Activated CD4-positive, alpha-beta memory T cell treated with anti-CD3 and anti-CD28 coated beads, Interleukin-2, amount 10 ng/mL, durations not matched to agents 7 days and 5 days (primary cell): ENCODE results near the gene SYNPO. TPM values are rescaled to one million over a fixed set of nuclear protein-coding genes. Genes with fewer than 3 reads are reported as not detected.

Experiments used
- CTCF ChIA-PET: fragments of 350-600 bp; sonication (Branson Sonifier 250); formaldehyde crosslinking; loops from one replicate; lab custom pipeline; 2021; ENCODE audit warnings: antibody characterized with exemption, inconsistent platforms; lab: Charles Lee
- POLR2A ChIA-PET: fragments of 350-600 bp; sonication (Branson Sonifier 250); formaldehyde crosslinking; loops from one replicate; lab custom pipeline; 2021; ENCODE audit warnings: antibody characterized with exemption; lab: Charles Lee
- DNase-seq: peaks from one replicate; pipeline ENCODE4 v3.0.0-alpha.2; 2020
- H3K27ac Mint-ChIP-seq: one replicate; pipeline ENCODE4 v1.8.0; 2021; ENCODE audit warnings: mild to moderate bottlenecking, mixed read lengths
- H3K27me3 Mint-ChIP-seq: one replicate; pipeline ENCODE4 v1.8.0; 2021; ENCODE audit warnings: mixed read lengths
- H3K36me3 Mint-ChIP-seq: one replicate; pipeline ENCODE4 v1.8.0; 2021; ENCODE audit warnings: low read depth, mixed read lengths
- H3K4me1 Mint-ChIP-seq: one replicate; pipeline ENCODE4 v1.8.0; 2021; ENCODE audit warnings: mixed read lengths
- H3K4me3 Mint-ChIP-seq: one replicate; pipeline ENCODE4 v1.8.0; 2021; ENCODE audit warnings: mild to moderate bottlenecking, mixed read lengths
- H3K9me3 Mint-ChIP-seq: one replicate; pipeline ENCODE4 v1.8.0; 2021; ENCODE audit warnings: mixed read lengths
- total RNA-seq, 2 experiments: library from RNA; stranded (reverse); gene quantifications; one replicate each; pipeline ENCODE4 v1.2.3, GENCODE V29; 2021

The SYNPO gene
- total RNA-seq, 2 experiments from 2014 or later, result 0.08 to 0.10 TPM

DNA sequence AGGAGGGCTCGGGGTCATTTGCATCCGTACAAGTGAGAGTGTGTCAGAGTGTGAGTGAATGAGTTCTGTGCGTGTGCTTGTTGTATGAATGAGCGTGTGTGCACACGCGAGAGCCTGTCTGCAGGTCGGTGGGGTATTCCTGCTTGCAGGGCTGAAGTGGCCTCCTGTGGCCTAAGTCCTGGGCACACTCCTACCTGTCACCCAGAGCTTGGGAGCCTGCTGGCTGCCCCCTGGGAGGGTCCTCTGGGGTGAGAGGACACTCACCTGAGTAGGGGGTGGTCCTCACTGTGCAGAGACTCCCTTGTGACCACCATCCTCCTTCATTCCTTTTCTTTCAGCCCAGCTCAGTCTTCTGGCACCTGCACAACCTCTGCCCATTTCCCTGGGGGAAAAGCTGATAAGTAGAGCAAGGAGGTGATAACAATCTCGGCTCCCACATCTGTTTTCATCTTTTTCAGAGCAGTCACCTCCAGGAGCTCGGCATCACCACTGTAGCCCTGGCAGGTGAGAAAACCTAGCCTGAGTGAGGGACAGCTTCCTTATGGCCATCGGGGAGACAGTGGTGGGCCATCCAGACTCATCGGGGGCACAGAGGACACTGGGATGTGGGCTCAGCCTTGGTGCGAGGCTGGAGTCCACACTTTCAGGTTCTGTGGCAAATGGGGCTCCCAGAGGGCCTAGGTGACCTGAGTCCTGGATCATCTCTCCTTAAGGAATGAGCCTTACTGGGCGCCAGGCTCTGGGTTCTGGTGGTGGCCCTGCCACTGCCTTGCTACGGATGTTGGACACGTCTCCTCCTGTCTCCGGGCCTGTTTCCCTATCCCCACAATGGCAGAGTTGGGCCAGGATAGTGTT lies 38.7 kb upstream of the SYNPO start:
- H3K9me3 Mint-ChIP-seq, result no peaks in the 10 kb centered on the region
- ChIA-PET CTCF (no interaction called here), POLR2A (no interaction called here)
- DNase-seq, result no peak
- no peaks in the 10 kb centered on the region for H3K36me3 Mint-ChIP-seq
- H3K27ac Mint-ChIP-seq, result no peak overlapping the region
- no peak overlapping the region for H3K4me3 Mint-ChIP-seq
- H3K27me3 Mint-ChIP-seq, result no peaks in the 10 kb centered on the region
- H3K4me1 Mint-ChIP-seq, result no peaks in the 10 kb centered on the region

DNA sequence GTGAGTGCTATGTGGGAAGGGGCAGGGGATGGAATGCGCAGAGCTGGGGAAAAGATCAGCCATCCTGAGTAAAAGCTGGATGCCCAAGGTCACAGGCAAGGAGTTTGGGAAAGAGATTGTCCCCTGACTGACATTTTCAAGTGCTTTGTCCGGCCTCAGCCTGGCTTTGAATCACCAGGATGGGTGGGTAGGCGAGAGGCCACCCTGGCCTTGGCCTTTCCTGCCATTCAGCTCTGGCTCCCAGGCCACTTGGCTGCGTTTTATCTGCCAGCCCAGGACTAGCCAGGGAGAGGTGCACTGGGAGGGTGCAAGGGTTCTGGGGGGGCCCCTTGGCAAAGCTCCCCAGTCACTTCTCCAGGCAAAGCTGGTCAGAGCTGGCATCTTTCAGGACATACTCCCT lies 37.4 kb upstream of the SYNPO start:
- no peaks in the 10 kb centered on the region for H3K27me3 Mint-ChIP-seq
- H3K4me1 Mint-ChIP-seq, result no peaks in the 10 kb centered on the region
- ChIA-PET CTCF (no interaction called here), POLR2A (no interaction called here)
- H3K4me3 Mint-ChIP-seq, result no peak overlapping the region
- no peak overlapping the region for H3K27ac Mint-ChIP-seq
- no peaks in the 10 kb centered on the region for H3K9me3 Mint-ChIP-seq
- no peaks in the 10 kb centered on the region for H3K36me3 Mint-ChIP-seq
- DNase-seq, result no peak

DNA sequence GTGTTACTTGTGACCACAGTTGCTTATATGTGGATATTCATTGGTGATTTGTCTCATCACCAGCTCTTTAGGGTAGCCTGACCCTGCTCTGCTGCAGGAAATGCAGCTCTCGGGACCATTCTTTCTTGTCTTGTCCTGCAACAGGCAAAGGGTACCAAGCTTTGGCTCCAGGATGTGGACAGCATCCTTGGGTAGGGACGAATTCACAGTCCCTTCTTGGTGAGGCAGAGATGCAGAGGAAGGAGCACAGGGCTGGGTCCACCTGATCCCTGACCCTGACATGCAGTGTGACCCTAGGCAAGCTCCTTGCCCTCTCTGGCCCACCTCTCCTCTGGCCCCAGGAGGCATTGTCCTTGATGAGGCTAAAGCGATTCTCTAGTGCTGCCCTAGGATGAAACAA lies 37.0 kb upstream of the SYNPO start:
- H3K27me3 Mint-ChIP-seq, result no peaks in the 10 kb centered on the region
- H3K4me1 Mint-ChIP-seq, result no peaks in the 10 kb centered on the region
- CTCF ChIA-PET, result no interaction called here
- POLR2A ChIA-PET, result no interaction called here
- no peaks in the 10 kb centered on the region for H3K36me3 Mint-ChIP-seq
- no peak overlapping the region for H3K27ac Mint-ChIP-seq
- DNase-seq, result no peak
- no peak overlapping the region for H3K4me3 Mint-ChIP-seq
- H3K9me3 Mint-ChIP-seq, result no peaks in the 10 kb centered on the region

DNA sequence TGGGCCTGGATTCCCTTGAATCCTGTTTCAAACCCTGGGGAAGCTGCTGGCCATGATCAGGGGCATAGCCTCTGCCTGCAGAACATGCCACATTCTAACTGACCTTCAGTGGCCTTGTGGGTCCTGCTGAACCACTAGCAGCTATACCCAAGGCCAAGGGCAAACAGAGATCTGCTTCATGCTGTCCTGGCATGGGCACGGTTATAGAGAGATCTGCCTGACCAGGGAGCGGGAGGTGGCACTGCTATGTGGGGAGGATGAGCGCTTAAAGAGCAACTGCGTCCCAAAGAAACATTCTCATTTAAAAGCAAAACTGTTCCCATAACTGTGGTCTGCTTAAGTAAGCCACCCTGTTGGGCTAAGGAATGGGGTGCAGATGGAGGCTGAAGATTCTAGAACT lies 36.5 kb upstream of the SYNPO start:
- Mint-ChIP-seq H3K4me1 (no peaks in the 10 kb centered on the region), H3K4me3 (no peak overlapping the region), H3K36me3 (no peaks in the 10 kb centered on the region), H3K27me3 (no peaks in the 10 kb centered on the region), H3K27ac (no peak overlapping the region), H3K9me3 (no peaks in the 10 kb centered on the region)
- ChIA-PET POLR2A (no interaction called here), CTCF (no interaction called here)
- DNase-seq, result no peak

DNA sequence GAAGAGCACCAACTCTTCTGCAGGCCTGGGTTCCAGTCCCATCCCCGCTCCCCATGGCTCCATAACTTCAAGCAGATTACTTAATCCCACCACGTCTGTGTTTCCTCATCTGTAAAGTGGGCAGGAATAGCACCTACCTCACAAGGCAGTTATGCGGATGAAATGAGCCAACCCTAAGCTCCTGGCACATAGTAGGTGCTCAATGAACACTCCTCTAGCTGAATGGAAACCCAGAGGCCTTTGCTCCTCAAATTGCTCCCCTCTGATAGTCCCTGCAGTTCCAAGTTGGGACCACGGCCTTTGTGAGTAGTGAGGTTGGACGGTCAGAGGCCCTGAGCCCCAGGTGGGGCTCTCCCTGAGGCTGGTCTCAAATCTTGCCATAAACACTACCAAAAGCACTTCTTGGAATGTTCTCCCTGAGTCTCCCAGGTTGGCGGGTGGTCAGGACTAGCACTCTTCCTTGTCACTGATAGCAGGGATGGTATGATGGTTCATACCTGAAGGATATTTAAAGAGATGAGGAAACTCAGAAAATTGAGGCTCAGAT lies 35.5 kb upstream of the SYNPO start:
- Mint-ChIP-seq H3K27me3 (no peaks in the 10 kb centered on the region), H3K4me3 (no peak overlapping the region), H3K4me1 (no peaks in the 10 kb centered on the region), H3K9me3 (no peaks in the 10 kb centered on the region), H3K36me3 (no peaks in the 10 kb centered on the region), H3K27ac (no peak overlapping the region)
- CTCF ChIA-PET, result no interaction called here
- POLR2A ChIA-PET, result no interaction called here
- no peak for DNase-seq

DNA sequence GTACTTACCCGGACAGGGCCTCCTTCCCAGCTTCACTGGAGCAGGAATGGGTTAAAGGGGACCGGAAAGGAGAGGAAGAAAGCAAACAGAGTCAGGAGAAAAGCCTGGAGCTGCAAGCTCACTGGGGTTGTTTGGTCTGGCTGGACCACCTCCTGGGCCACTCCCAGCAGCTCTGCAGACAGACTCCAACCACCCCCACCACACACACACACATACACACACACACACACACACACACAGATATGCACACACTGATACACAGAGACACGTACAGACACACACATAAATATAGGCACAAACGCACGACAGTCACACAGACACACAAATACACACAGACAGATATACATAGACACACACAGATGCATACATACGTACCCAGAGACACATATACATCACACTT lies 34.9 kb upstream of the SYNPO start:
- no peak for DNase-seq
- H3K4me1 Mint-ChIP-seq, result no peaks in the 10 kb centered on the region
- H3K9me3 Mint-ChIP-seq, result no peaks in the 10 kb centered on the region
- no peak overlapping the region for H3K27ac Mint-ChIP-seq
- POLR2A ChIA-PET, result no interaction called here
- no peaks in the 10 kb centered on the region for H3K36me3 Mint-ChIP-seq
- CTCF ChIA-PET, result no interaction called here
- H3K4me3 Mint-ChIP-seq, result no peak overlapping the region
- H3K27me3 Mint-ChIP-seq, result no peaks in the 10 kb centered on the region

DNA sequence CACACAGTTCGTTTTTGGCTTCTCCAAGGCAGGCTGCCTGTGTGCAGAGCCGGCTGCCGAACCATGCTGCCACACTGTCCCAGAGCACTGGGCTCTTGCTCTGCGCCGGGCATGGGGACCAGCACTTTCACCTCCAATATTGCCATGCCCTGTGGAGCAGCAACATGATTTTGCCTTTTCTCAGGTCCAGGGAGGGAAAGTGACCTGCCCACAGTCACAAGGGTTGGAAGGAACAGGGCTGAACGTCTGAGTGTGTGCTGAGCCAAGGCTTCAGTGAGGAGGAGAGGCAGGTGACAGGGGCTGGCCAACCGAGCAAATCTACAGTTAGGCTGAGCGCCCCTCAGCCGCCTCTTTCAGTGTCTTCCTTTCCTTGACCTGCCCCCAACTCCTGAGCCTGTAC lies 34.0 kb upstream of the SYNPO start:
- no peaks in the 10 kb centered on the region for H3K4me1 Mint-ChIP-seq
- no peaks in the 10 kb centered on the region for H3K36me3 Mint-ChIP-seq
- no peak overlapping the region for H3K27ac Mint-ChIP-seq
- H3K27me3 Mint-ChIP-seq, result no peaks in the 10 kb centered on the region
- no peak overlapping the region for H3K4me3 Mint-ChIP-seq
- POLR2A ChIA-PET, result no interaction called here
- H3K9me3 Mint-ChIP-seq, result no peaks in the 10 kb centered on the region
- CTCF ChIA-PET, result no interaction called here
- no peak for DNase-seq

DNA sequence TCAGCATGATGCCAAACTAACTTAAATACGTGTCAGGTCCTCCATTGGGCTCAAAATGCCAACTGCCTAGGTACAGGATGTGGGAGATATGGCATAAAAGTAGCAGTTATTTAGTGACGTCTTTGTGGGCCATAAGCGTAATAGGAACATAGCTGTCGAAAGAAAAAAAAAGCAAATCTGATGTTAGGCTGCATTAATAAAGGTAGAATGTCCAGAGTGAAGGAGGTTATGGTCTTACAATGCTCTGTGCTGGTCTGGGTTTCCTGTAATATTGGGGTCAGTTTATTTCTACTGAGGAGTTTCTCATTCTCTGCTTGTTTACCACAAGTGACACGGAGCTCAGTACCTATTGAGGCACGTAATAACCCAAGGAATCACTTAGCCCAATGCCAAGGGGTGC lies 33.4 kb upstream of the SYNPO start:
- no peak for DNase-seq
- Mint-ChIP-seq H3K4me1 (no peaks in the 10 kb centered on the region), H3K4me3 (no peak overlapping the region), H3K27me3 (no peaks in the 10 kb centered on the region), H3K36me3 (no peaks in the 10 kb centered on the region), H3K27ac (no peak overlapping the region), H3K9me3 (no peaks in the 10 kb centered on the region)
- ChIA-PET CTCF (no interaction called here), POLR2A (no interaction called here)

DNA sequence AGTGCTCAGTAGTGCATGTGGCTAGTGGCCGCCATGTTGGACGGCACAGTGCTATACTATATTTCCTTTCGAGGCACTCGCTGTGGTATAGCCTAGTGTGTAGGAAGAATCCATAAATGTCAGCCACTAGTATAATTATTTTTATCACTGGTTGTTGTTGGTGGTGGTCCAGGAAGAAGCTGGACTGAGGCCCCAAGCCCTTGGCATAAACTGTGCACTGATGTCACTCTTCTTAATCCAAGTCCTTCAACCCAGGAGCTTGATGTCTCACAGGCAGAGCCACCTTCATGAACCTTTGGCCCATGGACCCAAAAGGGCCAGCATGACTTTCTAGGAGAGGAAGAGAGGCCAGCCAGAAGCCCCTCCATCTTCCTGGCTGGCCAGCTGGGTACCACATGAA lies 32.5 kb upstream of the SYNPO start:
- Mint-ChIP-seq H3K4me3 (no peak overlapping the region), H3K27me3 (peaks cover 2% of the 10 kb centered on the region), H3K36me3 (no peaks in the 10 kb centered on the region), H3K9me3 (no peaks in the 10 kb centered on the region), H3K4me1 (no peaks in the 10 kb centered on the region), H3K27ac (no peak overlapping the region)
- ChIA-PET POLR2A (no interaction called here), CTCF (no interaction called here)
- DNase-seq, result no peak

DNA sequence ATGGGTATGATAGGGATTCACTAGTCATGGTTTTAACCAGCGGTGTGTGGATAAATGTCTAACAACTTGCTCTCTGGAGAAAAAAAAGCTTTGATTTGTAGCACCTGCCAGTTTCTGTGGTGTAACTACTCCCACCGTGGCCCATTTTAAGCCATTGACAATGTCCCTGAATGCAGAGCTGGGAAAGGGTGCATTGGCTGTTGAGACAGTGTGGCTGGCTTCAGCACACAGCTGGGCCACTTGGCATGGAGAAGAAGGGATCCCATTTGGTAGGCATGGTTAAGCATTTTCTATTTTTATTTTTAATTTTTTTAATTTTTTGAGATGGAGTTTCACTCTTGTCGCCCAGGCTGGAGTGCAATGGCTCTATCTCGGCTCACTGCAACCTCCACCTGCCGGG lies 31.5 kb upstream of the SYNPO start:
- Mint-ChIP-seq H3K4me3 (no peak overlapping the region), H3K9me3 (no peaks in the 10 kb centered on the region), H3K27ac (no peak overlapping the region), H3K36me3 (no peaks in the 10 kb centered on the region), H3K27me3 (peaks cover 2% of the 10 kb centered on the region), H3K4me1 (no peaks in the 10 kb centered on the region)
- ChIA-PET CTCF (interaction anchor here (0.6 kb wide), 1 partner anchor 163 kb away, joined by 3 read pairs; no protein-coding TSS in a partner anchor), POLR2A (no interaction called here)
- DNase-seq, result no peak

DNA sequence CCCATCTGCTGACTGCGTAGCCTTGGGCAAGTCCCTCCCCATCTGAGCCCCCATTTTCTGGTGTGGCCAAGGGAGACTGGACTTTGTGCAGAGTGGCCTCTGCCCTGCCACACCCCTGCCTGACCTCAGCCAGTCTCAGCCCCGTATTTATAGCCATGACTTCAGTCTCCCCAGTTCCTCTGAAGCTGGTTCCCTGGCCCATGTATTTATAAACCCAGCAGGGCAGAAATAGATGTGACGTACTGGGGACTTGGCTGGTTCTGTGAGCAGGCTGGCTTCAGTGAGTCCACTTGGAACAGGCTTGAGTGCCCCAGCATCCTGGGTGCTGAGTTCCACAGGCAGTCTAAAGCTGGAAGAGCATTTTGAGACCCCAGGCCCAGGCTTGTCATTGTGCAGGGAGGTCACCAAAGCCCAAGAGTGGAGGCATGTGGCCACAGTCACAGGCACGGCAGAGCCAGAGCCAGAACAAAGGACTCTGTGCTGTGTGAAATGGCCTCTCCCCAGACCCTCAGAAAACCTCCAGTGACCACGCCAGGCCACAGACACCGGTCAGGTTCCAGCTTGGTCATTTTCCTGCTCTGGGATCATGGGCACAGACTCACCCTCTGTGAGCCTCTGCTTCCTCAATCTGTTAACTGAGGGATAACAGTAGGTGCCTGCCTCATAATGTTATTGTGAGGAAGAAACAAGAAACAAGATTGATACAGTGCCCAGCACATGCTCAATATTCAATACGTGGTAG lies 30.4 kb upstream of the SYNPO start:
- peaks cover under 1% of the 10 kb centered on the region for H3K4me1 Mint-ChIP-seq
- no peaks in the 10 kb centered on the region for H3K9me3 Mint-ChIP-seq
- peaks cover 2% of the 10 kb centered on the region for H3K27me3 Mint-ChIP-seq
- CTCF ChIA-PET, result no interaction called here
- no peak overlapping the region for H3K27ac Mint-ChIP-seq
- no peaks in the 10 kb centered on the region for H3K36me3 Mint-ChIP-seq
- H3K4me3 Mint-ChIP-seq, result no peak overlapping the region
- DNase-seq, result no peak
- POLR2A ChIA-PET, result no interaction called here

DNA sequence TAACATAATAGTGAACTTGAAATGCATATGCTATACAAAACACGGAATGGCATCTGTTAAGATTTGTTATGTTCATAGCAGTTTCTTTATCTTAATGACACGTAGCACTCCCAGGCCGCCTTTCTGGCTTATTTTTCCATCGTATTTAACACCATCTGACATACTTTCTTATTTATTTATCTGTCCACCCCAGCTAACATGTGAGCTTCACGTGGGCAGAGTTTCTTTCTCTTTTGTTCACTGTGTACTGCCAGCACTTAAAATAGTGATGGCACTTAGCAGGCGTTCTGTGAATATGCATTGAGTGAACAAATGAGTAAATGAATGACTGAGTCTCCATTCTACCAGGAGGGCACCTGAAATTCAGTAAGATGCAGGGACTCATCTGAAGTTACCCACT lies 29.4 kb upstream of the SYNPO start:
- no peak overlapping the region for H3K27ac Mint-ChIP-seq
- no peak for DNase-seq
- no peak overlapping the region for H3K4me3 Mint-ChIP-seq
- POLR2A ChIA-PET, result no interaction called here
- CTCF ChIA-PET, result no interaction called here
- H3K4me1 Mint-ChIP-seq, result peaks cover 2% of the 10 kb centered on the region
- peaks cover 5% of the 10 kb centered on the region for H3K27me3 Mint-ChIP-seq
- H3K36me3 Mint-ChIP-seq, result no peaks in the 10 kb centered on the region
- H3K9me3 Mint-ChIP-seq, result no peaks in the 10 kb centered on the region

DNA sequence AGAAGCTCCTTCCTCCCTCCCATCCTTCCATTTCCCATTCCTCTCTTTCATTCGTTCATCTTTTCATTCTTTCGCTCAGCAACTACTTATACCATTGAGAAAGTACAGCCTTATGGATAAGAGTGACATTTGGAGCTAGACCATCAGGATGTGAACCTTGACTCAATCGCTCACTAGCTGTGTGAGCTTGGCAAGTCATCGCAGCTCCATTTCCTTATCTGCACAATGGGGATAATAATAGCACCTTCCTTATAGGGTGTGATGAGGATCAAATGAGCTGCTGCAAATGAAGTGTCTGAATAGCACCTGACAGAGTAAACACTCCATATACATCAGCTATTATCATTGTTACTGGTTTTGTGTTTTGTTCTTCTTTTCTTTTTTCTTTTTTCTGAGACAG lies 28.1 kb upstream of the SYNPO start:
- CTCF ChIA-PET, result interaction anchor here (0.5 kb wide), 1 partner anchor 555 kb away, joined by 3 read pairs; no protein-coding TSS in a partner anchor
- peaks cover 2% of the 10 kb centered on the region for H3K4me1 Mint-ChIP-seq
- no peak overlapping the region for H3K27ac Mint-ChIP-seq
- peaks cover 15% of the 10 kb centered on the region for H3K27me3 Mint-ChIP-seq
- DNase-seq, result no peak
- POLR2A ChIA-PET, result no interaction called here
- no peaks in the 10 kb centered on the region for H3K9me3 Mint-ChIP-seq
- no peak overlapping the region for H3K4me3 Mint-ChIP-seq
- no peaks in the 10 kb centered on the region for H3K36me3 Mint-ChIP-seq
